Heart left ventricle (tissue), 16 donors: Measurements from ENCODE around the gene UBASH3A. TPM values are rescaled to one million over a fixed set of nuclear protein-coding genes. Genes with fewer than 3 reads are reported as not detected.
A peak's percentile ranks its signal among the peaks of the same experiment; 100 is the strongest.

Experiments used
- ATAC-seq, 4 donors: fragments of 200-7000 bp; cut with Tn5 transposase; one replicate each; pipeline ENCODE4 v1.9.1; 2020 to 2022; ENCODE audit warnings: moderate library complexity in 4 of 4, mild to moderate bottlenecking in 3 of 4, moderate number of reproducible peaks in 1 of 4
- DNase-seq, 5 donors: peaks; one replicate each; pipeline ENCODE4 v3.0.0-alpha.2; 2020
- H3K27ac ChIP-seq, 12 donors: fragments of 200-600 bp; sonication (generic) in 4 of 12; one replicate each; pipeline versions ENCODE4 v1.5.0 to v1.8.0; 2016 to 2022; ENCODE audit warnings: mild to moderate bottlenecking in 2 of 12
- H3K27me3 ChIP-seq, 9 donors: fragments of 200-600 bp; sonication (generic) in 2 of 9; one replicate each; pipeline versions ENCODE4 v1.5.1 to v1.8.0; 2016 to 2022; ENCODE audit warnings: mild to moderate bottlenecking in 3 of 9
- H3K36me3 ChIP-seq, 9 donors: fragments of 200-600 bp; sonication (generic) in 2 of 9; one replicate each; pipeline versions ENCODE4 v1.5.0 to v1.8.0; 2018 to 2022; ENCODE audit warnings: mild to moderate bottlenecking in 2 of 9
- H3K4me1 ChIP-seq, 12 donors: fragments of 200-600 bp; sonication (generic) in 4 of 12; one replicate each; pipeline versions ENCODE4 v1.5.0 to v1.8.0; 2016 to 2022; ENCODE audit warnings: mild to moderate bottlenecking in 3 of 12
- H3K4me3 ChIP-seq, 12 donors: fragments of 200-600 bp; sonication (generic) in 4 of 12; one replicate each; pipeline versions ENCODE4 v1.5.0 to v1.8.0; 2017 to 2022; ENCODE audit warnings: mild to moderate bottlenecking in 9 of 12, moderate library complexity in 4 of 12
- H3K9me3 ChIP-seq, 12 donors: fragments of 200-600 bp; sonication (generic) in 4 of 12; one replicate each; pipeline versions ENCODE4 v1.5.0 to v1.8.0; 2016 to 2022; ENCODE audit warnings: mild to moderate bottlenecking in 1 of 12
- POLR2A ChIP-seq, 2 donors: fragments of 450-650 bp; IDR thresholded peaks; one replicate each; pipeline ENCODE4 v1.6.1; 2017; ENCODE audit warnings: antibody characterized with exemption in 2 of 2, mild to moderate bottlenecking in 2 of 2, moderate library complexity in 2 of 2
- WGBS, 4 donors: extraction: QIAGEN DNeasy Blood & Tissue Kit in 2 of 4; methylation state at CpG; one replicate each; pipeline versions ENCODE4 v1.1.5 to v1.1.7; 2013 to 2018; 5-methylcytosine and 5-hydroxymethylcytosine counted together
- intact Hi-C, 10 donors: fragments of 100-400 bp; cut with DNase I; formaldehyde crosslinking; loops; one replicate each; pipeline versions ENCODE4 v1.11.1 to v1.14.2; 2022
- polyA plus RNA-seq, 2 donors: library from polyadenylated mRNA; stranded (reverse); fragments of 200-250 nt; gene quantifications; one replicate each; pipeline ENCODE4 v1.2.3, GENCODE V29; 2013
- total RNA-seq, 9 donors: library from RNA; depleted of rRNA in 2 of 9; stranded (reverse); fragments of >200 nt in 2 of 9; fragmentation: NEBNext Ultra II Directional in 3 of 9; extraction: Animal tissue kit (Norgen Biotek cat#: 25700) in 3 of 9; gene quantifications; one replicate each; pipeline versions ENCODE4 v1.1.0 to v1.2.4, GENCODE V29; 2016 to 2023
- TF ChIP-seq, protein P1 (sequence below), 12 donors: fragments of 200-600 bp; sonication (generic) in 4 of 12; IDR thresholded peaks; one replicate each; pipeline versions ENCODE4 v1.5.0 to v1.8.0; 2018 to 2022; ENCODE audit warnings: antibody characterized with exemption in 12 of 12, mild to moderate bottlenecking in 5 of 12
- donor health status: ischemic (EF 13 %, LVEDD 7.1; RV severe dilation, severe dysfunction).
- donor health status: healthy with polysubstance abuse.
- donor health status: DM: no; HTN: yes; CAD: no.
- donor health status: DM: no; HTN: no; CAD: no.
- donor health status: ischemic (EF 25% LVEDD 6.9; RV normal size, moderate dysfunction).
- donor health status: ischemic (EF 25% LVEDD 5.7; RV mildly dilated, moderate dysfunction).
- donor health status: healthy.
- donor health status: DM: yes; HTN: yes; CAD: no.
- donor health status: ischemic (EF 35%, LVEDD 5.7; RV mildly dilated, moderate dysfunction).
- donor health status: nonischemic (EF 11% LVEDD 7.7; RV severe dilation, severe dysfunction).
- donor health status: DM: yes; HTN: yes; CAD: no.
- donor health status: PGD.
- donor health status: ischemic (EF 29% LVEDD 5.4; RV normal size, mild dysfunction).
- donor health status: nonischemic (EF 23%, LVEDD 6.1; RV moderate dilation, normal function).

The UBASH3A gene
- total and polyA plus RNA-seq, 11 donors = 0.04 to 2.4 (median 0.47) TPM; not detected in 7

DNA sequence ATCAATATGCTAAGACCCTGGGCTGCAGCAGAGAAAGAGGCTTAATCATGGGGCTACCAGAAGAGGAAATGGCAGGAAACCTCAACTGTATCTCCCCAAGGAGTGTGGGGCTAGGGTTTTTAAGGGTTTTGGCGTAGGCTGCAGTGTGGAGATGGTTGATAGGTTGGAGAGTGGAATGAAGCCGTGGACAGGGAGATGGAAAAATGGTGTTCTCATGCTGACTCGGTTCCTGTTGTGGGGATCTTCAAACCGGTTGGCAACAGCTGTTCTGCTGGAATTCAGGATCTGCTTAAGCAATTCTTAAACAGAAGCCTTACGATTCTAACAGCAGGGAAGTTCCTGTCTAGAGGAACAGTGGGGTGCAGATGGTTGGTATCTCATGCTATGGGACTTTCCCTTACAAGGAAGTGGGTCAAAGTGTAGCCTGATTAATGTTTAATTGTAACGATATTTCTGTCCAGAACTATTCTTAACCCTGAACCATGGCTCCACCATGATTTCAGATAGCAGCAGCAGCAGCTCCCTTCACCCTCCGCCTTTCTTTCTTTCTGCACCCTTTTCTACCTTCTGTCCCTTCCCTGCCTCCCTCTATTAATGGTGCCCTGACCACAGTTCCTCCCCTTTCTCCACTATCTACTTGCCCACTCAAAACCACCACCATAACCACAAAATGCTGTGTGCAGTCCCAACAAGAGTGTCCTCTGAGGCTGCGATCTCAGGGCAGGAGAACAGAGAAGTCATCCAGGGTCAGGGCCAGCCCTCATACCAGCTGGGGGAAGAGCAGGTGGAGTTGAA, 61.5 kb downstream of the UBASH3A start:
- TF ChIP-seq POLR2A (IDR thresholded peaks at IDR 0.05) = no peak
- TF ChIP-seq, protein P1, sequence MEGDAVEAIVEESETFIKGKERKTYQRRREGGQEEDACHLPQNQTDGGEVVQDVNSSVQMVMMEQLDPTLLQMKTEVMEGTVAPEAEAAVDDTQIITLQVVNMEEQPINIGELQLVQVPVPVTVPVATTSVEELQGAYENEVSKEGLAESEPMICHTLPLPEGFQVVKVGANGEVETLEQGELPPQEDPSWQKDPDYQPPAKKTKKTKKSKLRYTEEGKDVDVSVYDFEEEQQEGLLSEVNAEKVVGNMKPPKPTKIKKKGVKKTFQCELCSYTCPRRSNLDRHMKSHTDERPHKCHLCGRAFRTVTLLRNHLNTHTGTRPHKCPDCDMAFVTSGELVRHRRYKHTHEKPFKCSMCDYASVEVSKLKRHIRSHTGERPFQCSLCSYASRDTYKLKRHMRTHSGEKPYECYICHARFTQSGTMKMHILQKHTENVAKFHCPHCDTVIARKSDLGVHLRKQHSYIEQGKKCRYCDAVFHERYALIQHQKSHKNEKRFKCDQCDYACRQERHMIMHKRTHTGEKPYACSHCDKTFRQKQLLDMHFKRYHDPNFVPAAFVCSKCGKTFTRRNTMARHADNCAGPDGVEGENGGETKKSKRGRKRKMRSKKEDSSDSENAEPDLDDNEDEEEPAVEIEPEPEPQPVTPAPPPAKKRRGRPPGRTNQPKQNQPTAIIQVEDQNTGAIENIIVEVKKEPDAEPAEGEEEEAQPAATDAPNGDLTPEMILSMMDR (IDR thresholded peaks at IDR 0.05) = no peak
- Histone ChIP-seq H3K9me3 (no peaks in the 10 kb centered on the region), H3K4me3 (no peak overlapping the region), H3K4me1 (peaks cover 0 to 27% (median 0%) of the 10 kb centered on the region in 12 donors), H3K36me3 (no peaks in the 10 kb centered on the region), H3K27ac (no peak overlapping the region), H3K27me3 (no peaks in the 10 kb centered on the region)
- ATAC-seq (peak in 1 of 4 donors; percentile 17), DNase-seq (no peak)
- intact Hi-C loops = no loop called here
- WGBS, 4 donors = 50 to 63% (median 55%) methylated on average over 8 of the region's 8 CpGs

DNA sequence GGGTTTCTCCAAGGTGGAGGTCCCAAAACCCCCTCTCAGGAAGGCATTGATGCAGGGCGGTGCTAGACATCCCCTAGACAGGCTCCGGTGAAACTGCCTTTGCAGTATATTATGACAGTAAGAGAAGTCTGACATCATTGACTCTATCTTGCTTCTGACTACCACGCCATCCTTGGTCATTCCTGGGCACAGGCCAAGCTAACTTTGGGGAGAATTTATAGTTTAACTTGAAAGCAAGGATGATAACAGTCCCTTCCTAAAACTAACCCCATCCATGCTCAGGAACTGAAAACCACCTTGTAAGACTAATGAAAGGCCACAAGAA, 62.1 kb downstream of the UBASH3A start:
- Histone ChIP-seq H3K27ac (no peak overlapping the region), H3K4me3 (no peak overlapping the region), H3K36me3 (no peaks in the 10 kb centered on the region), H3K9me3 (no peaks in the 10 kb centered on the region), H3K27me3 (no peaks in the 10 kb centered on the region), H3K4me1 (peaks cover 0 to 27% (median 0%) of the 10 kb centered on the region in 12 donors)
- 87 to 96% (median 94%) methylated on average over 3 of the region's 3 CpGs for WGBS, 4 donors
- ATAC-seq = no peak
- TF ChIP-seq POLR2A (IDR thresholded peaks at IDR 0.05) = no peak
- TF ChIP-seq, protein P1 (IDR thresholded peaks at IDR 0.05) = no peak
- intact Hi-C loops = loop anchor here in 1 of 10 donors (2.0 kb wide), 1 partner anchor 71 kb away; no protein-coding TSS in a partner anchor
- no peak for DNase-seq

DNA sequence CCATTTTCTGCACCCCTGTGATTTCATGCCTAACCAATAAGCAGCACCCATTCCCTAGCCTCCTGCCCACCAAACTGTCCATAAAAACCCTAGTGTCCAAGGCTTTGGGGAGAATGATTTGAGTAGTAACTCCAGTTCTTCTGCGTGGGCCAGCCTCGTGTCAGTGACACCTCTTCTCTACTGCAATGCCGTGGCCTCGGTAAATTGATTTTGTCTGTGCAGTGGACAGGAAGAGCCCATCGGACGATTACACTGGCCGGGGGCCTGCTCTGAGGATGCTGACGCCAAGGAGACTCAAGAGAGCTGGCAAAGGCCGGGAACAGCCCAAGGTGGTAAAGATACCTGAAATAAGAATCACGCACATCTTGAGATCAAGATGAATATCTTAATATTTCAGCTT, 63.0 kb downstream of the UBASH3A start:
- no peak for ATAC-seq

More for the DNA sequence above, 63.0 kb downstream of the UBASH3A start:
- H3K27ac ChIP-seq = no peak overlapping the region
- 89 to 94% (median 93%) methylated on average over 10 of the region's 10 CpGs for WGBS, 4 donors
- intact Hi-C loops = loop anchor here in 1 of 10 donors (2.0 kb wide), 1 partner anchor 70 kb away; no protein-coding TSS in a partner anchor
- no peak overlapping the region for H3K4me3 ChIP-seq
- peaks cover 0 to 27% (median 0%) of the 10 kb centered on the region in 12 donors for H3K4me1 ChIP-seq
- DNase-seq = no peak
- H3K9me3 ChIP-seq = no peaks in the 10 kb centered on the region
- no peaks in the 10 kb centered on the region for H3K27me3 ChIP-seq
- TF ChIP-seq POLR2A (IDR thresholded peaks at IDR 0.05) = no peak
- TF ChIP-seq, protein P1 (IDR thresholded peaks at IDR 0.05) = no peak
- no peaks in the 10 kb centered on the region for H3K36me3 ChIP-seq
